ENCODE measurements around the gene ZNF358. TPM values are rescaled to one million over a fixed set of nuclear protein-coding genes. Genes with fewer than 3 reads are reported as not detected.
"Not testable (repeated sequence)": the region's sequence is repeated elsewhere in the genome, so short reads cannot be mapped to it uniquely, and the experiment has no call there.

Gene ZNF358
- total RNA-seq, 1 donor = 33.9 TPM

- TF ChIP-seq, protein P1, sequence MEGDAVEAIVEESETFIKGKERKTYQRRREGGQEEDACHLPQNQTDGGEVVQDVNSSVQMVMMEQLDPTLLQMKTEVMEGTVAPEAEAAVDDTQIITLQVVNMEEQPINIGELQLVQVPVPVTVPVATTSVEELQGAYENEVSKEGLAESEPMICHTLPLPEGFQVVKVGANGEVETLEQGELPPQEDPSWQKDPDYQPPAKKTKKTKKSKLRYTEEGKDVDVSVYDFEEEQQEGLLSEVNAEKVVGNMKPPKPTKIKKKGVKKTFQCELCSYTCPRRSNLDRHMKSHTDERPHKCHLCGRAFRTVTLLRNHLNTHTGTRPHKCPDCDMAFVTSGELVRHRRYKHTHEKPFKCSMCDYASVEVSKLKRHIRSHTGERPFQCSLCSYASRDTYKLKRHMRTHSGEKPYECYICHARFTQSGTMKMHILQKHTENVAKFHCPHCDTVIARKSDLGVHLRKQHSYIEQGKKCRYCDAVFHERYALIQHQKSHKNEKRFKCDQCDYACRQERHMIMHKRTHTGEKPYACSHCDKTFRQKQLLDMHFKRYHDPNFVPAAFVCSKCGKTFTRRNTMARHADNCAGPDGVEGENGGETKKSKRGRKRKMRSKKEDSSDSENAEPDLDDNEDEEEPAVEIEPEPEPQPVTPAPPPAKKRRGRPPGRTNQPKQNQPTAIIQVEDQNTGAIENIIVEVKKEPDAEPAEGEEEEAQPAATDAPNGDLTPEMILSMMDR (IDR thresholded peaks at IDR 0.05; ENCODE audit: insufficient read depth, low read length) = no peak
Measured at GRCh38 chr19:7535047-7535997, 19.4 kb downstream of the ZNF358 start, which contains the start of gene PNPLA6. TSS of gene PNPLA6 (plus strand) at chr19:7535717. CDS start at chr19:7535789, 72 bp downstream.

DNA sequence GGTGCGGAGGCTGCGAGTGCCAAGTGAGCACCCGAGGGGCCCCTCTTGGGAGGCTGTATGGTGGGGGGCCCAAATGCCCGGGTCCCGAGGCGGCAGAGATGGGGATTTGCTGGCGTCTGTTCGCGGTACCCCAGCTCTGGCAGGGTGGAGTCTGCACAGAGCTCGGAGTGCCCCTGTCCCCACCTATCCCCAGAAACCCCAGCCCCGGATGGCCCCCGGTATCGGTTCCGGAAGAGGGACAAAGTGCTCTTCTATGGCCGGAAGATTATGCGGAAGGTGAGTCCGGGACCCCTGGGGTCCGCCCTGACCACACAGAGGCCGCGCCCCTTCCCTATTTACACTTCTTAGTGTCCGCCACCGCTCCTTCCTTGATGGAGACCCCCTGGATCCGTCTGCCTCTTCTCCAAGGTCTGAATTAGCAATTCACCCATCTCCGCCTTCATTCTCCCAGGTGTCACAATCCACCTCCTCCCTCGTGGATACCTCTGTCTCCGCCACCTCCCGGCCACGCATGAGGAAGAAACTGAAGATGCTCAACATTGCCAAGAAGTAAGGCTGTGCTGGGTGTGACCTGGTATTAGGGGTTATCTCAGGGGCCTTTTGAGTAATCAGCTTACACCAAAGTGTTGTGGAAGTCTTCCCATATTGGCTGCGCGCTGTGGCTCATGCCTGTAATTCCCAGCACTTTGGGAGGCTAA is 20.2 kb downstream of the ZNF358 start:
- no peak for DNase-seq (ENCODE audit: low read depth)
- peak overlapping the region; percentile 99 for H3K4me3 ChIP-seq (ENCODE audit: low read depth, low read length)
- TF ChIP-seq, protein P1 (IDR thresholded peaks at IDR 0.05; ENCODE audit: insufficient read depth, low read length) = no peak

More at GRCh38 chr19:7535047-7535997, 19.4 kb downstream of the ZNF358 start, which contains the start of gene PNPLA6:
- peak within 1 kb of the TSS; percentile 99 for H3K4me3 ChIP-seq (ENCODE audit: low read depth, low read length)
- peak; percentile 93 for DNase-seq (ENCODE audit: low read depth)

DNA sequence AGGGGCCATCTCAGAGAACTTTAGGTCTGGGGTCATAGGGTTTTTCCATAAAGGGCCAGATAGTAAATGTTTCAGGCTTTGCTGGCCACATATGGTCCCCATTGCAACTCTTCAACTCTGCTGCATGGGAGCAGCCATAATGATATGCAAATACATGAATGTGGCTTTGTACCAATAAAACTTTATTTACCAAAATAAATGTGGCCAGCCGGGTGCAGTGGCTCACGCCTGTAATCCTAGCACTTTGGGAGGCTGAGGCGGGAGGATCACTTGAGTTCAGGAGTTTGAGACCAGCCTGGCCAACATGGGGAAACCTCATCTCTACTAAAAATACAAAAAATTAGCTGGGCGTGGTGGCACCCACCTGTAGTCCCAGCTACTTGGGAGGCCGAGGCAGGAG is 23.1 kb downstream of the ZNF358 start:
- not testable (repeated sequence) for DNase-seq (ENCODE audit: low read depth); H3K4me3 ChIP-seq (ENCODE audit: low read depth, low read length)

DNA sequence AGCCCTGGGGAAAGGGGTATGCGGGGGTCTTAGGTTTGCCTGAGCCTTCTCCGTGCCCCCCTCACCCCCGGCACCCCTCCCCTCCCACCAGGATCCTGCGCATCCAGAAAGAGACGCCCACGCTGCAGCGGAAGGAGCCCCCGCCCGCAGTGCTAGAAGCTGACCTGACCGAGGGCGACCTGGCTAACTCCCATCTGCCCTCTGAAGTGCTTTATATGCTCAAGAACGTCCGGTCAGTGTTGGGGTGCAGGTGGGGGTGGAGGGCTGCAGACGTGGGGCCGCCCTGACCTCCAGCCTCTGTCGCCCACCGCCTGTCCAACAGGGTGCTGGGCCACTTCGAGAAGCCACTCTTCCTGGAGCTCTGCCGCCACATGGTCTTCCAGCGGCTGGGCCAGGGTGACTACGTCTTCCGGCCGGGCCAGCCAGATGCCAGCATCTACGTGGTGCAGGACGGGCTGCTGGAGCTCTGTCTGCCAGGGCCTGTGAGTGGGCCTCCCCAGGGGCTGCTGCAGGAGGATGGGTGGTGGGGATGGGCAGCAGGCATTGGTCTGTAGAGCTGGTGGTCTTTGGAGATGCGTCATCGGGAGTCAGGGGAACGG is 24.0 kb downstream of the ZNF358 start:
- no peak overlapping the region for H3K4me3 ChIP-seq (ENCODE audit: low read depth, low read length)
- DNase-seq (ENCODE audit: low read depth) = no peak
- TF ChIP-seq, protein P1 (IDR thresholded peaks at IDR 0.05; ENCODE audit: insufficient read depth, low read length) = no peak

DNA sequence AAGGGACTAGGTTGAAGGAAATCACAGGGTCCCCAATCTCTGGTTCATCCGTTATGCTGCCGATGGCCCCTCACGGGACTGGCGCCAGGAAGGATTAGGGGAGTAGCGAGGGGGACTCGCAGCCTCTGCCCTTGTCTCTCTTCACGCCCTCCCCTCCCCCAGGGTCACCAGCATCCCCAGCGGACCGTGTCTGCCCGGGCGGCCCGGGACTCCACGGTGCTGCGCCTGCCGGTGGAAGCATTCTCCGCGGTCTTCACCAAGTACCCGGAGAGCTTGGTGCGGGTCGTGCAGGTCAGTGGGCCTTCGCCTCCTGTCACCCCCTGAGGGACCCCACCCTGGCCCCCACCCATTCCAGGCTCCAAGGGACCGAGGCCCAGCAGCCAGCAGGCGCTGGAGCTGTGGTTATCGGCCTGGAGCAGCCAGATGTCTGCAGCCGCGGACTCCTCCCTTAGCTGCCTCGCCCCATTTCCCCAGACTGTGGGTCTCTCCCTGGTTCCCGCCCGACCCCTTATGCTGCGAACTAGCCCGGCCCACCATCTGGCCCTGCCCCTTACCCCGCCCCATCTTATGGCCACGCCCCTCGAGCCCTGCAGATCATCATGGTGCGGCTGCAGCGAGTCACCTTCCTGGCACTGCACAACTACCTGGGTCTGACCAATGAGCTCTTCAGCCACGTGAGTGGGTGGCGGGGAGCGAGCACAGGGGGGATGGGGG is 25.0 kb downstream of the ZNF358 start:
- DNase-seq (ENCODE audit: low read depth) = no peak
- TF ChIP-seq, protein P1 (IDR thresholded peaks at IDR 0.05; ENCODE audit: insufficient read depth, low read length) = no peak
- H3K4me3 ChIP-seq (ENCODE audit: low read depth, low read length) = no peak overlapping the region

DNA sequence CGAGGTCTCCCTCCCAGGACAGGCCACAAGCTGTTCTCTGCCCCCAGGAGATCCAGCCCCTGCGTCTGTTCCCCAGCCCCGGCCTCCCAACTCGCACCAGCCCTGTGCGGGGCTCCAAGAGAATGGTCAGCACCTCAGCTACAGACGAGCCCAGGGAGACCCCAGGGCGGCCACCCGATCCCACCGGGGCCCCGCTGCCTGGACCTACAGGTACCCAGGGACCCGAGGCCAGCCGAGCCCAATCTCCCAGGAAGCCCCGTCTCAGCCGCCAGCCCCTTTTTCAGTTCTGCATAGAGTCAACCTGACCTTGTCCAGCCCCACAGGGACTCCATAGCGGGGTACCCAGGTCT is 25.5 kb downstream of the ZNF358 start:
- TF ChIP-seq, protein P1 (IDR thresholded peaks at IDR 0.05; ENCODE audit: insufficient read depth, low read length) = no peak
- no peak overlapping the region for H3K4me3 ChIP-seq (ENCODE audit: low read depth, low read length)

More for the DNA sequence above, 25.5 kb downstream of the ZNF358 start:
- no peak for DNase-seq (ENCODE audit: low read depth)
